ENCODE results near the gene PPP1R16B.

DNA sequence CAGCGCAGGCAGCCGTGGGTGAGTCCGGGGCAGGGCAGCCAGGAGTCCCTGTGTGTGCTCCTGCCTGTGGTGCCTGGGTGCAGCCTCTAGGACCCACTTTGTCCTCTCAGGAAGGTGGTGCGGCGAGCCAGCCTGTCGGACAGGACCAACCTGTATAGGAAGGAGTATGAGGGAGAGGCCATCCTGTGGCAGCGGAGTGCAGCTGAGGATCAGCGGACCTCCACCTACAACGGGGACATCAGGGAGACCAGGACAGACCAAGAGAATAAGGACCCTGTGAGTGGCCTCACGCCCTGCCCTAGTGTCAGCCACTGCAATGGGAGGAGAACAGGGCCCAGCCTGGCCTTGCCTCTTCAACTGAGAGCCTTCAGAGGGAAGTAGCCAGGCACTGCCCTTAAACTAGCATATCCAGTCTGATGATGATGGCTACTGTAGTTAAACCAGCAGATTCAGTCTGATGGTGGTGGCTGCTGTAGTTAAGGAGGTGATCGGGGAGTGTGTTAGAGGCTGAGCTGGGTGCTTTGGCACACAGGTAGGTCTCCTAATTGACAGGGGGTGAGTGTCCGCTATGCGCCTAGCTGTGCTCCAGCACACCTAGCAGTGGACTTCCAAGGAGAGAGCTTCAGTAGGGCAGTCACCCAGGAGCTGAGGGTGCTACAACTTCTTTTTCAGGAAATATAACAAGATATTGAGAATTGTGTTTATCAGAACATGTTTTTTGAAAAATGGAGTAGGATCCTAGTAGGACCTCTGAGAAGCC, 102.6 kb downstream of the PPP1R16B start:
- TF ChIP-seq, protein P1, sequence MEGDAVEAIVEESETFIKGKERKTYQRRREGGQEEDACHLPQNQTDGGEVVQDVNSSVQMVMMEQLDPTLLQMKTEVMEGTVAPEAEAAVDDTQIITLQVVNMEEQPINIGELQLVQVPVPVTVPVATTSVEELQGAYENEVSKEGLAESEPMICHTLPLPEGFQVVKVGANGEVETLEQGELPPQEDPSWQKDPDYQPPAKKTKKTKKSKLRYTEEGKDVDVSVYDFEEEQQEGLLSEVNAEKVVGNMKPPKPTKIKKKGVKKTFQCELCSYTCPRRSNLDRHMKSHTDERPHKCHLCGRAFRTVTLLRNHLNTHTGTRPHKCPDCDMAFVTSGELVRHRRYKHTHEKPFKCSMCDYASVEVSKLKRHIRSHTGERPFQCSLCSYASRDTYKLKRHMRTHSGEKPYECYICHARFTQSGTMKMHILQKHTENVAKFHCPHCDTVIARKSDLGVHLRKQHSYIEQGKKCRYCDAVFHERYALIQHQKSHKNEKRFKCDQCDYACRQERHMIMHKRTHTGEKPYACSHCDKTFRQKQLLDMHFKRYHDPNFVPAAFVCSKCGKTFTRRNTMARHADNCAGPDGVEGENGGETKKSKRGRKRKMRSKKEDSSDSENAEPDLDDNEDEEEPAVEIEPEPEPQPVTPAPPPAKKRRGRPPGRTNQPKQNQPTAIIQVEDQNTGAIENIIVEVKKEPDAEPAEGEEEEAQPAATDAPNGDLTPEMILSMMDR (IDR thresholded peaks at IDR 0.05; ENCODE audit: low read length) = no peak
- TF ChIP-seq EZH2 (IDR thresholded peaks at IDR 0.05; ENCODE audit: borderline replicate concordance, low read length) = no peak

Measured in OCI-LY1 (cell line).